Measurements from ENCODE around the gene OTUD3.
"Not testable (repeated sequence)": the region's sequence is repeated elsewhere in the genome, so short reads cannot be mapped to it uniquely, and the experiment has no call there.

Gene OTUD3

DNA sequence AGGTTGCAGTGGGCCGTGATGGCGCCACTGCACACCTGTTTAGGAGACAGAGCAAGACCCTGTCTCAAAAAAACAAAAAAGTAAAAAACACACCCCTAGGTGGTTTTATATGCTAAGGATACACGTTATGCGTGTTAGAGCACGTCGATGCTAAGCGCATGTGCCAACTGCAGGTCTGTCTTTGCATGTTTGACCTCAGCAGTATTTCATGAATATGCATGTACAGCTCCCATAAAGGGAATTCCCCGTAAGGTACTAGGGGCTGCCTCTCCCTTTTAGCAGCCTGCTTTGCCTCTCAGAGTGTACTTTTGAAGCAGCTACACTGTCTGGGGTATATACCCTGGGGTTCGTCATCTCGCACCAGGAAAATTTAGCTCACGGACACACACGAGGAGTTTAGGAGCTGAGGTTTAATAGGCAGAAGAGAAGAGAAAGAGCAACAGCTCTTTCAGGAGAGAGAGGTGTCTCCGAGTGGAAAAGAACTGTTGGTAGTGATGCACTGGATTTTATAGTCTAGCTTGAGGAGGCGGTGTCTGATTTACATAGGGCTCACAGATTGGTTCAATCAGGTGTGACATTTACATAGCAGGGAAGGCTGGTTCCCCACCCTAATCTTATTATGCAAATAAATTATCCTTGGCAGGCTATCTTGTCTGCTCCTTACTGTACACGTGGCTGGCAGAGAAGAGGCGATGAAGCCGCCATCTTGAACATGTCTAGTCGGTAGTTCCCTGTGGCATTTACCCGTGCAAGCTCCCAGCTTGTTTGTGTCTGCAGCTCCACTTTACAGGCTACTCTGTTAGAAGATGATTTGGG is 4.2 kb upstream of the OTUD3 start:
- DNase-seq (ENCODE audit: low spot score in 2 of 2) = peak; percentile 38 to 41
- Histone ChIP-seq H3K4me3 (no peak overlapping the region), H3K4me1 (peaks cover 11% of the 10 kb centered on the region), H3K27me3 (ENCODE audit: low read depth) (no peaks in the 10 kb centered on the region), H3K9me3 (no peaks in the 10 kb centered on the region), H3K36me3 (replicated peaks) (peaks cover 2% of the 10 kb centered on the region; the same call in 1 of the 2 replicates)
- in situ Hi-C loops (cut with MboI; ENCODE audit: low sequenced_read_pairs) = no loop called here

DNA sequence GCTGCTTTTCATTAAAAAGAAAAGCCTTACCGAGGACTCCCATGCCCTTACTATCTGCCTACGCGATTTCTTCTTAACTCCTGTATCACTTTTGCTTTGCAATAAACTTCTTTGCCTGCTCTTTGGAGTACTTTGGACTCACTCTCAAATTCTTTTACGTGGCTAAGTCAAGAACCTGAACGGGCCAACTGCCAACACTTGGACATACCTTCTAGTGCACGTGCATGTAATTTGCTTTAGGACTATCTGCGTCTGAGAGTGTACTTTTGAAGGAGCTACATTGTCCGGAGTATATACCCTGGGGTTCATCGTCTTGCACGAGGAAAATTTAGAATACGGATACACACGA is 3.6 kb upstream of the OTUD3 start:
- no peak overlapping the region for H3K4me3 ChIP-seq
- H3K9me3 ChIP-seq = no peaks in the 10 kb centered on the region
- DNase-seq (ENCODE audit: low spot score in 2 of 2) = no peak
- peaks cover 11% of the 10 kb centered on the region for H3K4me1 ChIP-seq
- in situ Hi-C loops (cut with MboI; ENCODE audit: low sequenced_read_pairs) = no loop called here
- peaks cover 2% of the 10 kb centered on the region; the same call in 1 of the 2 replicates for H3K36me3 ChIP-seq (replicated peaks)
- no peaks in the 10 kb centered on the region for H3K27me3 ChIP-seq (ENCODE audit: low read depth)

DNA sequence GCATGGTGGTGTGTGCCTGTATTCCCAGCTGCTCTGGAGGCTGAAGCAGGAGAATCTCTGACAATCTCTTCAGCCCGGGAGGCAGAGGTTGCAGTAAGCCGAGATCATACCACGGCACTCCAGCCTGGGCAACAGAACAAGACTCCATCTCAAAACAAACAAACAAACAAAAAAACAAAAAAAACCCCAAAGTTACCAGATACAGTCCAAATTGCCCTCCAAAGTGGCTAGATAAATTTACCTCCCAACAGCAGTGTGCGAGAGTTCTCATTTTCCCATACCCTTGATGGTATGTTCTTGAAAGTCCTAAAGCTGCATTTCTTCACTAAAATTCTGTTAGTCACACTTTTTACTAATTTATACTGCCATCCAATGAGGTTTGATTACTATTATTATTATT is 3.0 kb upstream of the OTUD3 start:
- in situ Hi-C loops (cut with MboI; ENCODE audit: low sequenced_read_pairs) = no loop called here

GRCh38 chr1:19879661-19880060 is 2.5 kb upstream of the OTUD3 start:
- in situ Hi-C loops (cut with MboI; ENCODE audit: low sequenced_read_pairs) = no loop called here
- H3K4me3 ChIP-seq = no peak overlapping the region
- no peaks in the 10 kb centered on the region for H3K9me3 ChIP-seq
- H3K27me3 ChIP-seq (ENCODE audit: low read depth) = no peaks in the 10 kb centered on the region
- peaks cover 2% of the 10 kb centered on the region; the same call in 1 of the 2 replicates for H3K36me3 ChIP-seq (replicated peaks)
- peaks cover 14% of the 10 kb centered on the region for H3K4me1 ChIP-seq
- DNase-seq (ENCODE audit: low spot score in 2 of 2) = no peak

More for the DNA sequence above, 3.0 kb upstream of the OTUD3 start:
- Histone ChIP-seq H3K9me3 (no peaks in the 10 kb centered on the region), H3K4me1 (peaks cover 14% of the 10 kb centered on the region), H3K36me3 (replicated peaks) (peaks cover 2% of the 10 kb centered on the region; the same call in 1 of the 2 replicates), H3K4me3 (no peak overlapping the region), H3K27me3 (ENCODE audit: low read depth) (no peaks in the 10 kb centered on the region)
- DNase-seq (ENCODE audit: low spot score in 2 of 2) = no peak

GRCh38 chr1:19880841-19881240 is 1.4 kb upstream of the OTUD3 start:
- in situ Hi-C loops (cut with MboI; ENCODE audit: low sequenced_read_pairs); DNase-seq (ENCODE audit: low spot score in 2 of 2); H3K4me3 ChIP-seq; H3K36me3 ChIP-seq (replicated peaks); H3K9me3 ChIP-seq; H3K27me3 ChIP-seq (ENCODE audit: low read depth): not testable (repeated sequence)
- H3K4me1 ChIP-seq = peaks cover 14% of the 10 kb centered on the region

DNA sequence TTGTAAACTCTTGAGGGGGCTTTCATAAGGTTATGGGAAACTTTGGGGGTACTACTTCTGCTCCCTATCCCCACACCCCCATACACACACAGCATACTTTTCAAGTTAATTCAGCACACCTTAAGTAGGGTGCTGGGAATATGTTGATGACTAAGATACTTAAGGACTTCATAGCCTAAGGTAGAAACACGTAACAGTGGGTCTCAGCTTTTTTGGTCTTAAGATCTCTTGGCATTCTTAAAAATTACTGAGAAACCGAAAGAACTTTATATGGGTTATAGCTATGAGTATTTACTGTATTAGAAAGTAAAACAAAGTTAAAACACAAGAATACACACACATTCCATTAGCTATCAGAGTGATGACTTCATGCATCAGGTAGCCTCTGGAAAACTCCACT is 2.1 kb downstream of the OTUD3 start:
- H3K4me3 ChIP-seq = no peak overlapping the region
- H3K9me3 ChIP-seq = no peaks in the 10 kb centered on the region
- DNase-seq (ENCODE audit: low spot score in 2 of 2) = no peak
- in situ Hi-C loops (cut with MboI; ENCODE audit: low sequenced_read_pairs) = no loop called here
- H3K36me3 ChIP-seq (replicated peaks) = peaks cover 8% of the 10 kb centered on the region; the same call in 1 of the 2 replicates
- H3K27me3 ChIP-seq (ENCODE audit: low read depth) = no peaks in the 10 kb centered on the region
- peaks cover 14% of the 10 kb centered on the region for H3K4me1 ChIP-seq

DNA sequence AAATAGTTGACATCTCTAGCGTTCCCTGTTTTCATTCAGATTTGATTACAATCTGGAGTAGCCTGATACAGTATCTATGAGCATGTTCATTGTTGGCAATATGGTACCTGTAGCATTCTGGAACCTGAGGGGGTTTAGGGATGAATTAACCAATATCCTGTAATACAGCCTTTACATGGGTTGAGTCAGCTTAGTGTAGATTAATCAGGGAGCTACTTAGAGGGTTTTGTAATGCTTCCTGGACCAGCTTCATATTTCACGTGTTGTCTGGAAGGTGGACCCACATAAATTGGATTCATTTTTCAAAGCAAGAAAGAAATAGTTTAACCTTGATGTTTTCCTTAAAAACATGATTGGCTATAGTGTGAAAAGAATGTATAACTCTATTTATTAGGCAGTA is 3.6 kb downstream of the OTUD3 start:
- peaks cover 7% of the 10 kb centered on the region for H3K4me1 ChIP-seq
- H3K36me3 ChIP-seq (replicated peaks) = peaks cover 12% of the 10 kb centered on the region
- no peaks in the 10 kb centered on the region for H3K9me3 ChIP-seq
- in situ Hi-C loops (cut with MboI; ENCODE audit: low sequenced_read_pairs) = no loop called here
- DNase-seq (ENCODE audit: low spot score in 2 of 2) = no peak
- H3K4me3 ChIP-seq = no peak overlapping the region
- no peaks in the 10 kb centered on the region for H3K27me3 ChIP-seq (ENCODE audit: low read depth)

- Histone ChIP-seq H3K4me1 (0 out of 2 replicates have a peak, but pooled peaks cover 3% of the 10 kb centered on the region), H3K4me3 (no peak overlapping the region), H3K9me3 (no peaks in the 10 kb centered on the region), H3K27me3 (ENCODE audit: low read depth) (no peaks in the 10 kb centered on the region), H3K36me3 (replicated peaks) (peaks cover 30% of the 10 kb centered on the region)
- DNase-seq (ENCODE audit: low spot score in 2 of 2) = no peak
- in situ Hi-C loops (cut with MboI; ENCODE audit: low sequenced_read_pairs) = no loop called here
Observed at GRCh38 chr1:19888112-19888511, 5.9 kb downstream of the OTUD3 start.

DNA sequence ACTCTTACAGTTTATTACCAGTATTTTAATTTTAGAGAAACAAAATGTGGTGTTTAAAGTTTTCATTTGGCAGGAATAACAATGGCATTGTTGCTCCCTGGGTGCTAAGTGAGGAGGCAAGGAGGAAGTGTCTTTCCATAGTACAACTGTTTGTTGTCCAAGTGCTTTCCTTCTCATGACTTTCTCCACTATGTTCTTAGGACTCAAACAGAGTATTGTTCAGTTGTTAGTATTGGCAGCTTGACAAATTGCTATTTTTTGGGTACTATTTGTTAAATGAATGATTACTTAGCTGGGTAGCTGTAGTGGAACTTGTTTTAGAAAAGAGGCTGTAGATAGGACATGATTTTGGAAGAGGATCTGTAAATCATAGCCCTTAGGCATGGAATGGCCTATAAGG is 7.5 kb downstream of the OTUD3 start:
- H3K9me3 ChIP-seq = no peaks in the 10 kb centered on the region
- H3K27me3 ChIP-seq (ENCODE audit: low read depth) = no peaks in the 10 kb centered on the region
- in situ Hi-C loops (cut with MboI; ENCODE audit: low sequenced_read_pairs) = no loop called here
- H3K4me3 ChIP-seq = no peak overlapping the region
- H3K36me3 ChIP-seq (replicated peaks) = peaks cover 43% of the 10 kb centered on the region
- no peaks in the 10 kb centered on the region for H3K4me1 ChIP-seq
- no peak for DNase-seq (ENCODE audit: low spot score in 2 of 2)

DNA sequence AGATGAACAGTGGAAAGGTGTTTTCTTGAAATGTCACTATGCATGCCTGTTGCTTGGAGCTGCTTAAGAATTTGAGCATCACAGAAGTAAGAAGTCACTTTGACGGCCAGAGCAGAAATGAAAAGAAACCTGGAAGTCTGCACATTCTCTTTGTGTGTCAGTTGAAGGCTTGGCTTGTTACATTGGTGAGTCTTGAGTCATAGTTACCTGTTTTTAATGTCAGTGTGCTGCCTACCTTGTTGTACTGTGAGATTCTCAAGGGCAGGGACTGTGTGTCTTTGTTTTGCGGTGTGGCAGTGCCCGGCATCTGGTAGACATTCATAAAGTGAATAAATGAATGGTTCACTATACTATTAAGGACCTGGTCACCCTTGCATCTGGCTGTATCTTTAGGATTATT is 9.9 kb downstream of the OTUD3 start:
- DNase-seq (ENCODE audit: low spot score in 2 of 2) = no peak
- in situ Hi-C loops (cut with MboI; ENCODE audit: low sequenced_read_pairs) = no loop called here
- H3K27me3 ChIP-seq (ENCODE audit: low read depth) = no peaks in the 10 kb centered on the region
- H3K9me3 ChIP-seq = no peaks in the 10 kb centered on the region
- H3K36me3 ChIP-seq (replicated peaks) = peaks cover 65% of the 10 kb centered on the region
- no peaks in the 10 kb centered on the region for H3K4me1 ChIP-seq
- no peak overlapping the region for H3K4me3 ChIP-seq

DNA sequence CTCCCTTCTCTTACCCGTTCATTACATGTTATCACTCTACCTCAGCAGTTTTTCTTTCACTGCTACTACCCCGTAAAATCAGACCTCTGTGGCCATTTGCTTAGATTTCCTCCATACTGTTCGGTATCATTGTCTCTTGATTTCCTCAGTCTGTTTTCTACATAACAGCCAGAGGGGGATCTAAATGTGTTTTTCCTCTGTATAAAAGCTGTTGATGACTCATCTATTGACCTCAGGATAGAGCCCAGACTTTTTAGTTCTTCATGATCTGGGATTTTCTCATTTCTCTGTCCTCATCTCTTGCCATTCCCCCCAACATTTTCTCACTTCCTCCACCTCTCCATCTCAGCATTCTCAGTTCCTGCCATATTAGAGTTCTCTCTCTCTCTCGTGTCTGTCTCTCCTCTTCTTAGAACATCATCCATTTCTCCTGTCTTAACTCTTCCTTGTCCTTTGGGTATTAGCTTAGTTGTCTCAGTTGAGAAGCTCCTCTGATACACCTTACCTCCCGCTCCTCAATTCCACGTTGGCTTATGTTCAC is 10.5 kb downstream of the OTUD3 start:
- no peak for DNase-seq (ENCODE audit: low spot score in 2 of 2)
- Histone ChIP-seq H3K9me3 (no peaks in the 10 kb centered on the region), H3K4me3 (no peak overlapping the region), H3K27me3 (ENCODE audit: low read depth) (no peaks in the 10 kb centered on the region), H3K36me3 (replicated peaks) (peaks cover 64% of the 10 kb centered on the region), H3K4me1 (no peaks in the 10 kb centered on the region)
- in situ Hi-C loops (cut with MboI; ENCODE audit: low sequenced_read_pairs) = no loop called here

- in situ Hi-C loops (cut with MboI; ENCODE audit: low sequenced_read_pairs) = no loop called here
- H3K9me3 ChIP-seq = no peaks in the 10 kb centered on the region
- no peaks in the 10 kb centered on the region for H3K27me3 ChIP-seq (ENCODE audit: low read depth)
- H3K4me1 ChIP-seq = no peaks in the 10 kb centered on the region
- no peak for DNase-seq (ENCODE audit: low spot score in 2 of 2)
- H3K4me3 ChIP-seq = no peak overlapping the region
- peaks cover 70% of the 10 kb centered on the region for H3K36me3 ChIP-seq (replicated peaks)
Observed at GRCh38 chr1:19893687-19894086, 11.5 kb downstream of the OTUD3 start.

DNA sequence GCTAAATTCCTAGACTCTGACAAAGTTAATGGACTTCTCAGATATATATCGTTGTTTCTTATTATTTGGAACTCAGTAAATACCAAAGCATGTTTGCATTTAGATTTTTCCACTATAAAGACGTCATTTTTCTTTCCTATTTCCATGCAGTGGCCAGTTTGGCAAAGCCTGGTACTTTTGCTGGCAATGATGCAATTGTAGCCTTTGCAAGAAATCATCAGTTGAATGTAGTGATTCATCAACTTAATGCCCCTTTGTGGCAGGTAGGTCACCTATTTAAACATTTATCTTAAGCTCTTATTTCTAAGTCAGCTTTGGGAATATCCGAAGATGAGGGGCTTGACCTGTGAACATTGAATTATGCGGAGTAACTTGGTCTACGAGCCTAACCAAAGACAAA is 12.0 kb downstream of the OTUD3 start:
- DNase-seq (ENCODE audit: low spot score in 2 of 2) = no peak
- H3K4me1 ChIP-seq = no peaks in the 10 kb centered on the region
- no peaks in the 10 kb centered on the region for H3K27me3 ChIP-seq (ENCODE audit: low read depth)
- H3K9me3 ChIP-seq = no peaks in the 10 kb centered on the region
- peaks cover 75% of the 10 kb centered on the region for H3K36me3 ChIP-seq (replicated peaks)
- in situ Hi-C loops (cut with MboI; ENCODE audit: low sequenced_read_pairs) = no loop called here
- H3K4me3 ChIP-seq = no peak overlapping the region

GRCh38 chr1:19901653-19902052 is 19.5 kb downstream of the OTUD3 start:
- no peak for DNase-seq (ENCODE audit: low spot score in 2 of 2)

More at GRCh38 chr1:19901653-19902052, 19.5 kb downstream of the OTUD3 start:
- H3K27me3 ChIP-seq (ENCODE audit: low read depth) = no peaks in the 10 kb centered on the region
- H3K9me3 ChIP-seq = no peaks in the 10 kb centered on the region
- no peaks in the 10 kb centered on the region for H3K4me1 ChIP-seq
- H3K36me3 ChIP-seq (replicated peaks) = peaks cover 70% of the 10 kb centered on the region
- H3K4me3 ChIP-seq = no peak overlapping the region
- in situ Hi-C loops (cut with MboI; ENCODE audit: low sequenced_read_pairs) = no loop called here
